Mesothelial cell of epicardium (in vitro differentiated cells): Measurements from ENCODE around the gene ATP4A. TPM values are rescaled to one million over a fixed set of nuclear protein-coding genes. Genes with fewer than 3 reads are reported as not detected.

Experiments used
- DNase-seq, 2 experiments: peaks; one replicate each; pipeline ENCODE4 v3.0.0; 2021; ENCODE audit warnings: low spot score in 2 of 2; ENCODE audit not compliant: unreplicated experiment in 2 of 2
- H3K27ac Mint-ChIP-seq: 2 replicates; pipeline ENCODE4 v1.8.0; 2021; ENCODE audit warnings: mixed read lengths
- H3K27me3 Mint-ChIP-seq: 2 replicates; pipeline ENCODE4 v1.8.0; 2021; ENCODE audit warnings: low read depth, mixed read lengths
- H3K36me3 Mint-ChIP-seq: 2 replicates; pipeline ENCODE4 v1.8.0; 2021; ENCODE audit warnings: mixed read lengths
- H3K4me1 Mint-ChIP-seq: 2 replicates; pipeline ENCODE4 v1.8.0; 2021; ENCODE audit warnings: mixed read lengths
- H3K4me3 Mint-ChIP-seq: 2 replicates; pipeline ENCODE4 v1.8.0; 2021; ENCODE audit warnings: mild to moderate bottlenecking, moderate library complexity, mixed read lengths
- H3K9me3 Mint-ChIP-seq: 2 replicates; pipeline ENCODE4 v1.8.0; 2021; ENCODE audit warnings: mixed read lengths
- total RNA-seq: library from RNA; stranded (reverse); gene quantifications from 3 replicates; pipeline ENCODE4 v1.2.1, GENCODE V29; 2021
- TF ChIP-seq, protein P1 (sequence below): fragments of 200-600 bp; sonication (generic); IDR thresholded peaks from one replicate; pipeline ENCODE4 v1.5.0; 2021; ENCODE audit warnings: antibody characterized with exemption; ENCODE audit not compliant: unreplicated experiment

The ATP4A gene
- total RNA-seq, 1 donor from 2014 or later: 0.11 TPM

GRCh38 chr19:35549879-35550523 lies 13.5 kb downstream of the ATP4A start:
- TF ChIP-seq, protein P1, sequence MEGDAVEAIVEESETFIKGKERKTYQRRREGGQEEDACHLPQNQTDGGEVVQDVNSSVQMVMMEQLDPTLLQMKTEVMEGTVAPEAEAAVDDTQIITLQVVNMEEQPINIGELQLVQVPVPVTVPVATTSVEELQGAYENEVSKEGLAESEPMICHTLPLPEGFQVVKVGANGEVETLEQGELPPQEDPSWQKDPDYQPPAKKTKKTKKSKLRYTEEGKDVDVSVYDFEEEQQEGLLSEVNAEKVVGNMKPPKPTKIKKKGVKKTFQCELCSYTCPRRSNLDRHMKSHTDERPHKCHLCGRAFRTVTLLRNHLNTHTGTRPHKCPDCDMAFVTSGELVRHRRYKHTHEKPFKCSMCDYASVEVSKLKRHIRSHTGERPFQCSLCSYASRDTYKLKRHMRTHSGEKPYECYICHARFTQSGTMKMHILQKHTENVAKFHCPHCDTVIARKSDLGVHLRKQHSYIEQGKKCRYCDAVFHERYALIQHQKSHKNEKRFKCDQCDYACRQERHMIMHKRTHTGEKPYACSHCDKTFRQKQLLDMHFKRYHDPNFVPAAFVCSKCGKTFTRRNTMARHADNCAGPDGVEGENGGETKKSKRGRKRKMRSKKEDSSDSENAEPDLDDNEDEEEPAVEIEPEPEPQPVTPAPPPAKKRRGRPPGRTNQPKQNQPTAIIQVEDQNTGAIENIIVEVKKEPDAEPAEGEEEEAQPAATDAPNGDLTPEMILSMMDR: no peak
- Mint-ChIP-seq H3K4me1 (peaks cover 15% of the 10 kb centered on the region), H3K27ac (no peak overlapping the region), H3K36me3 (no peaks in the 10 kb centered on the region), H3K27me3 (peaks cover 12% of the 10 kb centered on the region), H3K4me3 (no peak overlapping the region), H3K9me3 (no peaks in the 10 kb centered on the region)
- no peak for DNase-seq

DNA sequence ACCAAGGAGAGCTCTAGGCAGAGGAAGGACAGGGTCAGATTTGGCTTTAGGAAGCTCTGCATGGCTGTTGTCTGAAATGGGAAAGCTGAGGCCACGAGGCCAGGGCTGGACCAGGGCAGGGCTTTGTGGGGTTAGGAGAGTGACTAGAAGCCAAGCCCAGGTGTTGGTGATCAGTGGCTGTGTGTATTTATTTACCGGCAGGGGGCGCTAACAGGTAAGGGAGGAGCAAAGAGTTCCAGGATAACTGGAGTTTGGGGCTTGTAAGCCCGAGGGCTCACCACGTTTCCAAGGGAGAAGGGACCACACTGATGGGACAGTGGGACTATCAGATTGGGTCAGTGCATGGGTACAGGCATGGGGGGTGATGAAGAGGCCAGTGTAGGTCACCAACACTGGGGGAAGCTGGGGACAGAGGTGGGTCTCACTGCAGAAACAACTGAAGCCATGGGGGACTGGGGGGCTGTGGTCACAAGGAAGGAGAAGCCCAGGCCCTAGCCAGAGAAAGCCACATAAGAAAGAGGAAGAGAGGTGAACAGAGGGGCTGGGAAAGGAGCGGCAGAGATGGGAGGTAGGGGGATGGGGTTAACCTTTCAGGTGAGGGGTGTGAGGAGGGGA lies 14.2 kb downstream of the ATP4A start:
- no peak overlapping the region for H3K4me3 Mint-ChIP-seq
- H3K36me3 Mint-ChIP-seq: no peaks in the 10 kb centered on the region
- H3K27ac Mint-ChIP-seq: peak overlapping the region; percentile 24
- H3K27me3 Mint-ChIP-seq: peaks cover 4% of the 10 kb centered on the region
- H3K9me3 Mint-ChIP-seq: no peaks in the 10 kb centered on the region
- TF ChIP-seq, protein P1: peak; percentile 82
- H3K4me1 Mint-ChIP-seq: peaks cover 22% of the 10 kb centered on the region
- DNase-seq: peak in 1 of 2 experiments; percentile 70

DNA sequence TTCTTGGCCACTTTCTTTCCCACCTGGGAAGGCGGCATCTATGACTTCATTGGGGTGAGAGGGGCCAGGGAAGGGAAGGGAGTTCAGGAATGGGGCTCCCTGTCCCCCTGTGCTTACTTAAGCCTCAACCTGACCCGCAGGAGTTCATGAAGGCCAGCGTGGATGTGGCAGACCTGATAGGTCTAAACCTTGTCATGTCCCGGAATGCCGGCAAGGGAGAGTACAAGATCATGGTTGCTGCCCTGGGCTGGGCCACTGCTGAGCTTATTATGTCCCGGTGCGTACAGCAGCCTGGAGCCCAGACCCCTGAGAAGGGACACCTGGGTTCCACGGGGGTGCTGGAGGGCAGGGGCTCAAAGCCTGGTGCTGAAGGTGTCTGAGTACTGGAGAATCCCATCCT lies 16.9 kb downstream of the ATP4A start:
- TF ChIP-seq, protein P1: no peak
- Mint-ChIP-seq H3K4me1 (peaks cover 24% of the 10 kb centered on the region), H3K36me3 (peaks cover 4% of the 10 kb centered on the region), H3K9me3 (no peaks in the 10 kb centered on the region), H3K4me3 (peak overlapping the region; percentile 93), H3K27me3 (no peaks in the 10 kb centered on the region), H3K27ac (peak overlapping the region; percentile 96)
- DNase-seq: no peak

- DNase-seq: peak in 1 of 2 experiments; percentile 66
These were observed 17.5 kb downstream of the ATP4A start for GRCh38 chr19:35545855-35546381.

GRCh38 chr19:35545001-35545854 lies 18.2 kb downstream of the ATP4A start, which contains the start of gene TMEM147:
Gene TMEM147, plus strand, starts transcription at chr19:35545626. Its CDS starts 114 bp downstream, at chr19:35545740.
- TF ChIP-seq, protein P1: no peak
- DNase-seq: peak; percentile 82 to 89
- peak within 1 kb of the TSS; percentile 96 for H3K27ac Mint-ChIP-seq
- no peaks in the 10 kb centered on the region for H3K27me3 Mint-ChIP-seq
- no peaks in the 10 kb centered on the region for H3K9me3 Mint-ChIP-seq
- H3K4me1 Mint-ChIP-seq: peaks cover 24% of the 10 kb centered on the region
- H3K36me3 Mint-ChIP-seq: peaks cover 4% of the 10 kb centered on the region
- peak within 1 kb of the TSS; percentile 93 for H3K4me3 Mint-ChIP-seq

More at GRCh38 chr19:35545855-35546381, 17.5 kb downstream of the ATP4A start:
- TF ChIP-seq, protein P1: no peak
- H3K27ac Mint-ChIP-seq: peak overlapping the region; percentile 96
- H3K27me3 Mint-ChIP-seq: no peaks in the 10 kb centered on the region
- H3K4me3 Mint-ChIP-seq: peak overlapping the region; percentile 93
- peaks cover 24% of the 10 kb centered on the region for H3K4me1 Mint-ChIP-seq
- H3K9me3 Mint-ChIP-seq: no peaks in the 10 kb centered on the region
- H3K36me3 Mint-ChIP-seq: peaks cover 4% of the 10 kb centered on the region
